Measurements from ENCODE around the gene MAPKAPK3. TPM values are rescaled to one million over a fixed set of nuclear protein-coding genes. Genes with fewer than 3 reads are reported as not detected.

MAPKAPK3 gene
- total and polyA plus RNA-seq, 2 experiments from 2014 or later, result 33.2 to 72.1 TPM

DNA sequence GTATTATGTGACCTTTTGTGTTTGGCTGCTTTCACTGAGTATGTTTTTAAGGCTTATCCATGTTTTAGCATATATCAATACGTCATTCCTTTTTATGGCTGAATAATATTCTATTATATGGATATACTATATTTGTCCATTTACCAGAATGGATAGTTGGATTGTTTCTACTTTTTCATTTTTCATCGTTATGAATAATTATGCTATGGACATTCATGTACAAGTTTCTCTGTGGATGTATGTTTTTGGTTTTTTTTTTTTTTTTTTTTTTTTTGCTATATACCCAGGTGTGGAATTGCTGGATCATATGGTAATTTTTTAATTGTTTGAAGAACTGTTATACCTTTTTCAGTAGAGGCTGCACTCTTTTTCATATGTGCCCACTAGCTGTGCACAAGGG lies 81.3 kb downstream of the MAPKAPK3 start:
- no peak overlapping the region for H3K9ac ChIP-seq
- no peaks in the 10 kb centered on the region for H3K36me3 ChIP-seq (ENCODE audit: low read depth)
- H3K4me1 ChIP-seq (ENCODE audit: insufficient read depth), result no peaks in the 10 kb centered on the region
- H4K20me1 ChIP-seq (ENCODE audit: insufficient read depth), result no peaks in the 10 kb centered on the region
- DNase-seq, result no peak
- no peaks in the 10 kb centered on the region for H3K9me3 ChIP-seq (ENCODE audit: low read depth)
- no peak overlapping the region for H3K4me2 ChIP-seq (ENCODE audit: unreplicated experiment)
- WGBS, 2 experiments (ENCODE audit: low coverage in 1 of 2, low lambda C conversion rate in 2 of 2, missing lambda C conversion rate in 2 of 2), result 62 to 67% methylated on average over 2 of the region's 2 CpGs
- no peaks in the 10 kb centered on the region for H3K27me3 ChIP-seq (replicated peaks; ENCODE audit: insufficient read depth)
- no peak overlapping the region for H2AFZ ChIP-seq
- H3K4me3 ChIP-seq, result no peak overlapping the region
- TF ChIP-seq EZH2phosphoT487 (IDR thresholded peaks at IDR 0.05; ENCODE audit: insufficient read depth, low read depth), result no peak
- no peak for TF ChIP-seq EZH2 (IDR thresholded peaks at IDR 0.05; ENCODE audit: insufficient read depth, poor library complexity, severe bottlenecking)
- in situ Hi-C loops (cut with MboI), result no loop called here
- H3K79me2 ChIP-seq (ENCODE audit: insufficient read depth), result no peaks in the 10 kb centered on the region
- H3F3A ChIP-seq (ENCODE audit: insufficient read depth), result no peaks in the 10 kb centered on the region
- H3K27ac ChIP-seq, result no peak overlapping the region
- no peaks in the 10 kb centered on the region for H3K9me2 ChIP-seq (ENCODE audit: insufficient read depth)

Small RNAs within 50 kb of the gene (microRNA-seq; reads per million reads assigned to microRNA genes)
- 22.0 reads per million, percentile 30 among the genes with 10 or more reads in this experiment for gene MIR4787 (ENCODE audit: borderline number of aligned reads)

Small RNAs within 50 kb of the gene (small RNA-seq; reads per million reads assigned to genes)
- gene MIR4787 (ENCODE audit: low read depth, low replicate concordance) (not detected), gene PPIAP69 (ENCODE audit: low read depth, low replicate concordance) (not detected)

Other genes with a start within 250 kb of the MAPKAPK3 start
- gene CACNA2D2, start 113.5 kb upstream of the MAPKAPK3 start, total RNA-seq (2014; rRNA removed; shearing (Covaris generic)), result not detected in 2 replicates
- gene CACNA2D2, start 113.5 kb upstream of the MAPKAPK3 start, polyA plus RNA-seq (2016; fragmentation: Nextera tagmentation; extraction: Ambion mirVana), result not detected in 2 replicates
- gene C3orf18, start 49.4 kb upstream of the MAPKAPK3 start, total RNA-seq (2014; rRNA removed; shearing (Covaris generic)), result 17.4 and 36.8 TPM in 2 replicates
- gene C3orf18, start 49.4 kb upstream of the MAPKAPK3 start, polyA plus RNA-seq (2016; fragmentation: Nextera tagmentation; extraction: Ambion mirVana), result 17.3 and 19.3 TPM in 2 replicates
- 15.8 and 15.9 TPM in 2 replicates for gene HEMK1, start 47.6 kb upstream of the MAPKAPK3 start, total RNA-seq (2014; rRNA removed; shearing (Covaris generic))
- 17.3 and 18.4 TPM in 2 replicates for gene HEMK1, start 47.6 kb upstream of the MAPKAPK3 start, polyA plus RNA-seq (2016; fragmentation: Nextera tagmentation; extraction: Ambion mirVana)
- 1.0 and 1.1 TPM in 2 replicates for gene CISH, start 5.4 kb upstream of the MAPKAPK3 start, total RNA-seq (2014; rRNA removed; shearing (Covaris generic))
- 0.79 and 1.6 TPM in 2 replicates for gene CISH, start 5.4 kb upstream of the MAPKAPK3 start, polyA plus RNA-seq (2016; fragmentation: Nextera tagmentation; extraction: Ambion mirVana)
- gene DOCK3, start 57.8 kb downstream of the MAPKAPK3 start, total RNA-seq (2014; rRNA removed; shearing (Covaris generic)), result 0.43 and 0.51 TPM in 2 replicates
- 0.20 and 0.23 TPM in 2 replicates for gene DOCK3, start 57.8 kb downstream of the MAPKAPK3 start, polyA plus RNA-seq (2016; fragmentation: Nextera tagmentation; extraction: Ambion mirVana)

Measured in GM23248 (cell line).